NB4 (cell line): ENCODE measurements around the gene MED7.

Experiments
- MYC ChIP-seq: IDR thresholded peaks from 2 replicates; pipeline ENCODE4 v1.6.1; 2011; ENCODE audit warnings: low read depth, low read length
- POLR2A ChIP-seq: IDR thresholded peaks from 2 replicates; pipeline ENCODE4 v1.6.1; 2011; ENCODE audit warnings: mild to moderate bottlenecking; ENCODE audit not compliant: insufficient read length; ENCODE audit errors: extremely low read depth
- TF ChIP-seq, protein P1 (sequence below): IDR thresholded peaks from one replicate; pipeline ENCODE4 v1.5.1; 2012; ENCODE audit warnings: low read depth, low read length
- TF ChIP-seq, protein P2 (sequence below): IDR thresholded peaks from 2 replicates; pipeline ENCODE4 v1.6.1; 2011; ENCODE audit warnings: low read depth, low read length

DNA sequence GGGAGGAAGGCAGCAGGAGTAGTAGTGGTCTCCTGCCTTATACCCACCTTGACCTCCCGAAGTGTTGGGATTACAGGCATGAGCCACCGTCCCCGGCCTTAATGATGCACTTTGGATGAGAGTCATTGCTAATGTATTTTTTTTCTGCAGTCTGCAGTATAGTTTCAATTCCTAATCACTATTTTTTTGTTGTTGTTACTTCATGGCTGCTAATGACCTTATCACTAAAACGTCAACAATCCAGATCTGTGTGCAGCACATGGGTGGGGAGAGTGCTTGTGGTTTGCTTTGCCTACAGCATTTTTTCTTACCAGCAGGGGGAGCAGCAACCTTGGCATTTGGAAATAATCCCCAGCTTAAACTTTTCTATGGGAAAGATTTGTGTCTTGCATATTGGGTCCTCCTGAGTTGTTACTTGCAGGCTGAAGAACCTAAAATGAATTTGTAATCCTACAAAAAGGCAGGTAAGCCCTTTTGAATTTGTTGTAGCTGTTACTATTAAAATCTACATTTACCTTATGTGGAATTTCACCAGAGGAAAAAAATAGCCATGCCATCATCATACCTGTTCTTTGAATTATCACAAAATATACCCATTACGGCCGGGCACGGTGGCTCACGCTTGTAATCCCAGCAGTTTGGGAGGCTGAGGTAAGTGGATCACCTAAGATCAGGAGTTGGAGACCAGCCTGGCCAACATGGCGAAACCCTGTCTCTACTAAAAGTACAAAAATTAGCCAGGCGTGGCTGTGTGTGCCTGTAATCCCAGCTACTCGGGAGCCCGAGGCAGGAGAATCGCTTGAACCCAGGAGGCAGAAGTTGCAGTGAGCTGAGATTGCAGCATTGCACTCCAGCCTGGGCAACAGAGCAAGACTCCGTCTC, 6.3 kb upstream of the MED7 start:
- TF ChIP-seq, protein P1, sequence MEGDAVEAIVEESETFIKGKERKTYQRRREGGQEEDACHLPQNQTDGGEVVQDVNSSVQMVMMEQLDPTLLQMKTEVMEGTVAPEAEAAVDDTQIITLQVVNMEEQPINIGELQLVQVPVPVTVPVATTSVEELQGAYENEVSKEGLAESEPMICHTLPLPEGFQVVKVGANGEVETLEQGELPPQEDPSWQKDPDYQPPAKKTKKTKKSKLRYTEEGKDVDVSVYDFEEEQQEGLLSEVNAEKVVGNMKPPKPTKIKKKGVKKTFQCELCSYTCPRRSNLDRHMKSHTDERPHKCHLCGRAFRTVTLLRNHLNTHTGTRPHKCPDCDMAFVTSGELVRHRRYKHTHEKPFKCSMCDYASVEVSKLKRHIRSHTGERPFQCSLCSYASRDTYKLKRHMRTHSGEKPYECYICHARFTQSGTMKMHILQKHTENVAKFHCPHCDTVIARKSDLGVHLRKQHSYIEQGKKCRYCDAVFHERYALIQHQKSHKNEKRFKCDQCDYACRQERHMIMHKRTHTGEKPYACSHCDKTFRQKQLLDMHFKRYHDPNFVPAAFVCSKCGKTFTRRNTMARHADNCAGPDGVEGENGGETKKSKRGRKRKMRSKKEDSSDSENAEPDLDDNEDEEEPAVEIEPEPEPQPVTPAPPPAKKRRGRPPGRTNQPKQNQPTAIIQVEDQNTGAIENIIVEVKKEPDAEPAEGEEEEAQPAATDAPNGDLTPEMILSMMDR: peak; percentile 79
- TF ChIP-seq, protein P2, sequence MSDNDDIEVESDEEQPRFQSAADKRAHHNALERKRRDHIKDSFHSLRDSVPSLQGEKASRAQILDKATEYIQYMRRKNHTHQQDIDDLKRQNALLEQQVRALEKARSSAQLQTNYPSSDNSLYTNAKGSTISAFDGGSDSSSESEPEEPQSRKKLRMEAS: peak; percentile 67
- TF ChIP-seq POLR2A: no peak
- TF ChIP-seq MYC: peak; percentile 68
